ENCODE measurements around the gene NUBPL.
"Not testable (repeated sequence)": the region's sequence is repeated elsewhere in the genome, so short reads cannot be mapped to it uniquely, and the experiment has no call there.

NUBPL gene

GRCh38 chr14:31605702-31606101, 44.5 kb downstream of the NUBPL start:
- Histone ChIP-seq H3K4me2 (ENCODE audit: low read depth, low read length, poor library complexity, severe bottlenecking) (no peak overlapping the region), H3K9me3 (ENCODE audit: insufficient read depth, low read depth, low read length) (no peaks in the 10 kb centered on the region), H3K36me3 (ENCODE audit: insufficient read depth, low read length) (peaks cover 7% of the 10 kb centered on the region; the same call in 1 of the 2 replicates), H3K9me2 (replicated peaks; ENCODE audit: low read depth, low read length) (no peaks in the 10 kb centered on the region), H3K4me3 (ENCODE audit: low read length, poor library complexity, severe bottlenecking) (no peak overlapping the region), H3K27me3 (ENCODE audit: insufficient read depth, low read length, poor library complexity, severe bottlenecking) (no peaks in the 10 kb centered on the region), H3K79me2 (ENCODE audit: insufficient read depth, low read length) (no peaks in the 10 kb centered on the region), H3F3A (ENCODE audit: low read depth) (no peaks in the 10 kb centered on the region), H3K9ac (ENCODE audit: low read depth, low read length, poor library complexity, severe bottlenecking) (no peak overlapping the region), H4K20me1 (ENCODE audit: insufficient read depth, low read length, poor library complexity, severe bottlenecking) (no peaks in the 10 kb centered on the region), H2AFZ (ENCODE audit: low read length) (no peak overlapping the region), H3K4me1 (ENCODE audit: insufficient read depth, low read length, poor library complexity, severe bottlenecking) (peaks cover 3% of the 10 kb centered on the region)
- TF ChIP-seq, protein P1, sequence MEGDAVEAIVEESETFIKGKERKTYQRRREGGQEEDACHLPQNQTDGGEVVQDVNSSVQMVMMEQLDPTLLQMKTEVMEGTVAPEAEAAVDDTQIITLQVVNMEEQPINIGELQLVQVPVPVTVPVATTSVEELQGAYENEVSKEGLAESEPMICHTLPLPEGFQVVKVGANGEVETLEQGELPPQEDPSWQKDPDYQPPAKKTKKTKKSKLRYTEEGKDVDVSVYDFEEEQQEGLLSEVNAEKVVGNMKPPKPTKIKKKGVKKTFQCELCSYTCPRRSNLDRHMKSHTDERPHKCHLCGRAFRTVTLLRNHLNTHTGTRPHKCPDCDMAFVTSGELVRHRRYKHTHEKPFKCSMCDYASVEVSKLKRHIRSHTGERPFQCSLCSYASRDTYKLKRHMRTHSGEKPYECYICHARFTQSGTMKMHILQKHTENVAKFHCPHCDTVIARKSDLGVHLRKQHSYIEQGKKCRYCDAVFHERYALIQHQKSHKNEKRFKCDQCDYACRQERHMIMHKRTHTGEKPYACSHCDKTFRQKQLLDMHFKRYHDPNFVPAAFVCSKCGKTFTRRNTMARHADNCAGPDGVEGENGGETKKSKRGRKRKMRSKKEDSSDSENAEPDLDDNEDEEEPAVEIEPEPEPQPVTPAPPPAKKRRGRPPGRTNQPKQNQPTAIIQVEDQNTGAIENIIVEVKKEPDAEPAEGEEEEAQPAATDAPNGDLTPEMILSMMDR (conservative IDR thresholded peaks at IDR 0.05; ENCODE audit: low read length) = no peak
- no peak for TF ChIP-seq EZH2phosphoT487 (IDR thresholded peaks at IDR 0.05; ENCODE audit: borderline replicate concordance)

DNA sequence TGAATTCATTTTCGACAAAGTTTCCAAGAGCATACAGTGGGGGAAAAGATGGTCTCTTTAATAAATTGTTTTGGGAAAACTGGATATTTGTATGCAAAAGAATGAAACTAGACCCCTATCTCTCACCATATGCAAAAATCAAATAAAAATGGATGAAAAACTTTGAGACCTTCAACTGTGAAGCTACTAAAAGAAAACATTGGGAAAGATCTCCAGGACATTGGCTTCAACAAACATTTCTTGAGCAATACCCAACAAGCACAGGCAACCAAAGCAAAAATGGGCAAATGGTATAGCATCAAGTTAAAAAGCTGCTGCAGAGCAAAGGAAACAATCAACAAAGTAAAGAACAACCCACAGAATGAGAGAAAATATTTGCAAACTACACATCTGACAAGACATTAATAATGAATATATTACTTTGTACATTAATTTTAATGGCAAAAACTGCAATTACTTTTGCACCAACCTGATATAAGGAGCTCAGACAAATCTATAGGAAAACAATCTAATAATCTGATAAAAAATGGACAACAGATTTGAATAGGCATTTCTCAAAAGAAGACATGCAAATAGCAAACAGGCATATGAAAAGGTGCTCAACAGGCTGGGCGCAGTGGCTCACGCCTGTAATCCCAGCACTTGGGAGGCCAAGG, 50.7 kb downstream of the NUBPL start:
- Histone ChIP-seq H3K4me1 (ENCODE audit: insufficient read depth, low read length, poor library complexity, severe bottlenecking) (peaks cover 3% of the 10 kb centered on the region), H3K9me2 (replicated peaks; ENCODE audit: low read depth, low read length) (no peaks in the 10 kb centered on the region), H3K4me2 (ENCODE audit: low read depth, low read length, poor library complexity, severe bottlenecking) (no peak overlapping the region), H3F3A (ENCODE audit: low read depth) (no peaks in the 10 kb centered on the region), H3K79me2 (ENCODE audit: insufficient read depth, low read length) (no peaks in the 10 kb centered on the region), H3K9me3 (ENCODE audit: insufficient read depth, low read depth, low read length) (no peaks in the 10 kb centered on the region), H3K9ac (ENCODE audit: low read depth, low read length, poor library complexity, severe bottlenecking) (no peak overlapping the region), H3K27me3 (ENCODE audit: insufficient read depth, low read length, poor library complexity, severe bottlenecking) (no peaks in the 10 kb centered on the region), H4K20me1 (ENCODE audit: insufficient read depth, low read length, poor library complexity, severe bottlenecking) (no peaks in the 10 kb centered on the region), H3K4me3 (ENCODE audit: low read length, poor library complexity, severe bottlenecking) (no peak overlapping the region), H3K36me3 (ENCODE audit: insufficient read depth, low read length) (no peaks in the 10 kb centered on the region), H2AFZ (ENCODE audit: low read length) (no peak overlapping the region)
- TF ChIP-seq, protein P1 (conservative IDR thresholded peaks at IDR 0.05; ENCODE audit: low read length) = no peak
- TF ChIP-seq EZH2phosphoT487 (IDR thresholded peaks at IDR 0.05; ENCODE audit: borderline replicate concordance) = no peak

DNA sequence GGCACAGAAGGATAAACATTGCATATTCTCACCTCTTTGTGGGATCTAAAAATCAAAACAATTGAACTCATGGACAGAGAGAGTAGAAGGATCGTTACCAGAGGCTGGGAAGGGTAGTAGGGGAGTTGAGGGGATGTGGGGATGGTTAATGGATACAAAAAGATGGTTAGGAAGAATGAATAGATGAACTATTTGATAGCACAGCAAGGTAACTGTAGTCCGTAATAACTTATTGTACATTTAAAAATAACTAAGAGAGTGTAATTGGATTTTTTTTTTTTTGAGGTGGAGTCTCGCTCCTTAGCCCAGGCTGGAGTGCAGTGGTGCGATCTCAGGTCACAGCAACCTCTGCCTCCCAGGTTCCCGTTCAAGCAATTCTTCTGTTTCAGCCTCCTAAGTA, 52.0 kb downstream of the NUBPL start:
- H3K4me2 ChIP-seq (ENCODE audit: low read depth, low read length, poor library complexity, severe bottlenecking) = no peak overlapping the region
- no peak overlapping the region for H3K4me3 ChIP-seq (ENCODE audit: low read length, poor library complexity, severe bottlenecking)
- no peaks in the 10 kb centered on the region for H3F3A ChIP-seq (ENCODE audit: low read depth)
- no peaks in the 10 kb centered on the region for H3K79me2 ChIP-seq (ENCODE audit: insufficient read depth, low read length)
- peaks cover 3% of the 10 kb centered on the region for H3K4me1 ChIP-seq (ENCODE audit: insufficient read depth, low read length, poor library complexity, severe bottlenecking)
- no peaks in the 10 kb centered on the region for H4K20me1 ChIP-seq (ENCODE audit: insufficient read depth, low read length, poor library complexity, severe bottlenecking)
- H3K27me3 ChIP-seq (ENCODE audit: insufficient read depth, low read length, poor library complexity, severe bottlenecking) = no peaks in the 10 kb centered on the region
- H2AFZ ChIP-seq (ENCODE audit: low read length) = no peak overlapping the region
- H3K9ac ChIP-seq (ENCODE audit: low read depth, low read length, poor library complexity, severe bottlenecking) = no peak overlapping the region
- TF ChIP-seq EZH2phosphoT487 (IDR thresholded peaks at IDR 0.05; ENCODE audit: borderline replicate concordance) = no peak
- TF ChIP-seq, protein P1 (conservative IDR thresholded peaks at IDR 0.05; ENCODE audit: low read length) = no peak
- no peaks in the 10 kb centered on the region for H3K9me2 ChIP-seq (replicated peaks; ENCODE audit: low read depth, low read length)
- no peaks in the 10 kb centered on the region for H3K9me3 ChIP-seq (ENCODE audit: insufficient read depth, low read depth, low read length)
- H3K36me3 ChIP-seq (ENCODE audit: insufficient read depth, low read length) = no peaks in the 10 kb centered on the region

- not testable (repeated sequence) for H3K79me2 ChIP-seq (ENCODE audit: insufficient read depth, low read length); H3K9me3 ChIP-seq (ENCODE audit: insufficient read depth, low read depth, low read length); H3K9me2 ChIP-seq (replicated peaks; ENCODE audit: low read depth, low read length); H3F3A ChIP-seq (ENCODE audit: low read depth); H4K20me1 ChIP-seq (ENCODE audit: insufficient read depth, low read length, poor library complexity, severe bottlenecking); H2AFZ ChIP-seq (ENCODE audit: low read length); H3K4me3 ChIP-seq (ENCODE audit: low read length, poor library complexity, severe bottlenecking); H3K4me2 ChIP-seq (ENCODE audit: low read depth, low read length, poor library complexity, severe bottlenecking); H3K9ac ChIP-seq (ENCODE audit: low read depth, low read length, poor library complexity, severe bottlenecking); H3K27me3 ChIP-seq (ENCODE audit: insufficient read depth, low read length, poor library complexity, severe bottlenecking); H3K4me1 ChIP-seq (ENCODE audit: insufficient read depth, low read length, poor library complexity, severe bottlenecking)
- peaks cover 13% of the 10 kb centered on the region; the same call in 1 of the 2 replicates for H3K36me3 ChIP-seq (ENCODE audit: insufficient read depth, low read length)
These were observed 57.7 kb downstream of the NUBPL start for GRCh38 chr14:31618884-31619283.
